ENCODE measurements around the gene ZBTB38. TPM values are rescaled to one million over a fixed set of nuclear protein-coding genes. Genes with fewer than 3 reads are reported as not detected.

The ZBTB38 gene
- polyA plus RNA-seq, 1 donor from 2014 or later = 18.7 TPM

GRCh38 chr3:141335531-141336061 is 32.7 kb upstream of the ZBTB38 start:
- Histone ChIP-seq H2AFZ (ENCODE audit: low read depth, low read length) (no peak overlapping the region), H3K4me2 (ENCODE audit: low read length) (no peak overlapping the region), H3F3A (ENCODE audit: insufficient read depth, low read length, poor library complexity, severe bottlenecking) (no peaks in the 10 kb centered on the region), H3K27ac (ENCODE audit: low read length) (no peak overlapping the region), H3K4me3 (ENCODE audit: low read length) (no peak overlapping the region), H3K9me3 (ENCODE audit: low read length) (no peaks in the 10 kb centered on the region), H4K20me1 (ENCODE audit: insufficient read depth) (no peaks in the 10 kb centered on the region), H3K9ac (ENCODE audit: low read length) (no peak overlapping the region), H3K27me3 (ENCODE audit: insufficient read depth, low read depth, low read length) (no peaks in the 10 kb centered on the region), H3K36me3 (ENCODE audit: insufficient read depth, low read length) (no peaks in the 10 kb centered on the region), H3K79me2 (replicated peaks; ENCODE audit: insufficient read depth, low read length) (no peaks in the 10 kb centered on the region), H3K9me2 (ENCODE audit: insufficient read depth, low read length) (no peaks in the 10 kb centered on the region)
- no peak for TF ChIP-seq MXI1 (conservative IDR thresholded peaks at IDR 0.05; ENCODE audit: poor library complexity, severe bottlenecking)
- no peak for TF ChIP-seq SMC3 (conservative IDR thresholded peaks at IDR 0.05; ENCODE audit: poor library complexity)
- TF ChIP-seq RAD21 (conservative IDR thresholded peaks at IDR 0.05) = no peak
- no peak for TF ChIP-seq EP300 (conservative IDR thresholded peaks at IDR 0.05; ENCODE audit: poor library complexity, severe bottlenecking)
- TF ChIP-seq REST (IDR thresholded peaks at IDR 0.05; ENCODE audit: borderline replicate concordance) = no peak
- no peak for TF ChIP-seq CTCF (IDR thresholded peaks at IDR 0.05; ENCODE audit: poor library complexity, severe bottlenecking)
- TF ChIP-seq TAF1 (IDR thresholded peaks at IDR 0.05; ENCODE audit: low read depth) = no peak
- TF ChIP-seq POLR2AphosphoS5 (IDR thresholded peaks at IDR 0.05) = no peak
- TF ChIP-seq EZH2 (IDR thresholded peaks at IDR 0.05; ENCODE audit: borderline replicate concordance, insufficient read depth, low read length, poor library complexity, severe bottlenecking) = no peak

GRCh38 chr3:141336672-141337522 is 31.4 kb upstream of the ZBTB38 start:
- Histone ChIP-seq H3K9me3 (ENCODE audit: low read length) (no peaks in the 10 kb centered on the region), H3K9me2 (ENCODE audit: insufficient read depth, low read length) (no peaks in the 10 kb centered on the region), H4K20me1 (ENCODE audit: insufficient read depth) (no peaks in the 10 kb centered on the region), H3K4me2 (ENCODE audit: low read length) (no peak overlapping the region), H3K79me2 (replicated peaks; ENCODE audit: insufficient read depth, low read length) (no peaks in the 10 kb centered on the region), H3K9ac (ENCODE audit: low read length) (no peak overlapping the region), H2AFZ (ENCODE audit: low read depth, low read length) (no peak overlapping the region), H3K4me3 (ENCODE audit: low read length) (no peak overlapping the region), H3F3A (ENCODE audit: insufficient read depth, low read length, poor library complexity, severe bottlenecking) (no peaks in the 10 kb centered on the region), H3K27me3 (ENCODE audit: insufficient read depth, low read depth, low read length) (no peaks in the 10 kb centered on the region), H3K36me3 (ENCODE audit: insufficient read depth, low read length) (no peaks in the 10 kb centered on the region), H3K27ac (ENCODE audit: low read length) (no peak overlapping the region)
- TF ChIP-seq SMC3 (conservative IDR thresholded peaks at IDR 0.05; ENCODE audit: poor library complexity) = no peak
- no peak for TF ChIP-seq CTCF (IDR thresholded peaks at IDR 0.05; ENCODE audit: poor library complexity, severe bottlenecking)
- no peak for TF ChIP-seq EP300 (conservative IDR thresholded peaks at IDR 0.05; ENCODE audit: poor library complexity, severe bottlenecking)
- TF ChIP-seq TAF1 (IDR thresholded peaks at IDR 0.05; ENCODE audit: low read depth) = no peak
- no peak for TF ChIP-seq POLR2AphosphoS5 (IDR thresholded peaks at IDR 0.05)
- no peak for TF ChIP-seq MXI1 (conservative IDR thresholded peaks at IDR 0.05; ENCODE audit: poor library complexity, severe bottlenecking)
- TF ChIP-seq EZH2 (IDR thresholded peaks at IDR 0.05; ENCODE audit: borderline replicate concordance, insufficient read depth, low read length, poor library complexity, severe bottlenecking) = no peak
- TF ChIP-seq RAD21 (conservative IDR thresholded peaks at IDR 0.05) = no peak
- TF ChIP-seq REST (IDR thresholded peaks at IDR 0.05; ENCODE audit: borderline replicate concordance) = no peak

All from neural cell (in vitro differentiated cells).